GM12865 (cell line): ENCODE data around the gene MDH1.

Experiments used
- DNase-seq: peaks from one replicate; pipeline ENCODE4 v3.0.0; 2010; ENCODE audit warnings: low read depth
- H3K4me3 ChIP-seq: 2 replicates; pipeline ENCODE4 v1.5.1; 2011; ENCODE audit warnings: mild to moderate bottlenecking, low read depth, low read length, control low read depth
- TF ChIP-seq, protein P1 (sequence below): IDR thresholded peaks from 2 replicates; pipeline ENCODE4 v1.5.1; 2011; ENCODE audit warnings: low read length, control low read depth, low read depth, inconsistent platforms; ENCODE audit not compliant: insufficient read depth; ENCODE audit errors: missing control alignments

Gene MDH1

DNA sequence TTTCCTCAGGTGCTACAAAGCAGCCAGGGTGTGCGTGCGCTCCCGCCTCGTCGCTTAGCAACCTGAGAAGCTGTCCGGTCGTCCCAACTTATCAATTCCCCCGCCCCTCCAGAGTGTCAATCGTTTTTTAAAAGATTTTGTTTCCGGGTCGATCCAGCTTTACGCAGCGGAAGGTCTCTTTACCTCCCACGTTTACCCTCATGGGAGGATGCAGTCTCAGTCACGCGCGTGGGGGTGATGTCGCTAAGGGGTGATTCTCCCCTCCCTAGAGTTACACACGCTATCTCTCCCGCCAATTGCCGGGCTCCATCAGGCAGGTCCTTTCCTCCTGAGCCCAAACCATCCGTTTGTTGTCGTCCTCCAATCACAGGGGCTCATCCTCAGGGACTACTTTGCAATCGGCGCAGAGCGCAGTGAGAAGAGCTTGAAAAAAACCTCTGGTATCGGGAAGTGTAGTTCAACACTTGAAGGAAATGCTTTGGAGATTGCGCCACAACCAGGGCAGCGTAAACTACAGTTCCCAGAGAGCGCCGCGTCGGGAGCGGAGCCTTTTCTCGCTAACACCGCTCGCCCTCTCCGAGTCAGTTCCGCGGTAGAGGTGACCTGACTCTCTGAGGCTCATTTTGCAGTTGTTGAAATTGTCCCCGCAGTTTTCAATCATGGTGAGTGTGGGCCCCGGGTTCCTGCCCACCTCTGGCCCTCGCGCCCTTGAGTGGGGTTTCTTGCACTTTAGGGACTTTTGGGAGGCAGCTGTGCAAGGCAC lies at the start of gene MDH1, which contains the start of gene WDPCP:
Gene MDH1, plus strand, starts transcription at position 579 of the 763 bp plus-strand sequence. Its CDS starts 81 bp downstream, at position 660.
Gene WDPCP, minus strand, starts transcription at position 93 of the 763 bp plus-strand sequence. CDS start 206 bp downstream, outside the sequence.
- TF ChIP-seq, protein P1, sequence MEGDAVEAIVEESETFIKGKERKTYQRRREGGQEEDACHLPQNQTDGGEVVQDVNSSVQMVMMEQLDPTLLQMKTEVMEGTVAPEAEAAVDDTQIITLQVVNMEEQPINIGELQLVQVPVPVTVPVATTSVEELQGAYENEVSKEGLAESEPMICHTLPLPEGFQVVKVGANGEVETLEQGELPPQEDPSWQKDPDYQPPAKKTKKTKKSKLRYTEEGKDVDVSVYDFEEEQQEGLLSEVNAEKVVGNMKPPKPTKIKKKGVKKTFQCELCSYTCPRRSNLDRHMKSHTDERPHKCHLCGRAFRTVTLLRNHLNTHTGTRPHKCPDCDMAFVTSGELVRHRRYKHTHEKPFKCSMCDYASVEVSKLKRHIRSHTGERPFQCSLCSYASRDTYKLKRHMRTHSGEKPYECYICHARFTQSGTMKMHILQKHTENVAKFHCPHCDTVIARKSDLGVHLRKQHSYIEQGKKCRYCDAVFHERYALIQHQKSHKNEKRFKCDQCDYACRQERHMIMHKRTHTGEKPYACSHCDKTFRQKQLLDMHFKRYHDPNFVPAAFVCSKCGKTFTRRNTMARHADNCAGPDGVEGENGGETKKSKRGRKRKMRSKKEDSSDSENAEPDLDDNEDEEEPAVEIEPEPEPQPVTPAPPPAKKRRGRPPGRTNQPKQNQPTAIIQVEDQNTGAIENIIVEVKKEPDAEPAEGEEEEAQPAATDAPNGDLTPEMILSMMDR: no peak
- peak within 1 kb of the TSS; percentile 68 for H3K4me3 ChIP-seq
- DNase-seq: peak; percentile 99

DNA sequence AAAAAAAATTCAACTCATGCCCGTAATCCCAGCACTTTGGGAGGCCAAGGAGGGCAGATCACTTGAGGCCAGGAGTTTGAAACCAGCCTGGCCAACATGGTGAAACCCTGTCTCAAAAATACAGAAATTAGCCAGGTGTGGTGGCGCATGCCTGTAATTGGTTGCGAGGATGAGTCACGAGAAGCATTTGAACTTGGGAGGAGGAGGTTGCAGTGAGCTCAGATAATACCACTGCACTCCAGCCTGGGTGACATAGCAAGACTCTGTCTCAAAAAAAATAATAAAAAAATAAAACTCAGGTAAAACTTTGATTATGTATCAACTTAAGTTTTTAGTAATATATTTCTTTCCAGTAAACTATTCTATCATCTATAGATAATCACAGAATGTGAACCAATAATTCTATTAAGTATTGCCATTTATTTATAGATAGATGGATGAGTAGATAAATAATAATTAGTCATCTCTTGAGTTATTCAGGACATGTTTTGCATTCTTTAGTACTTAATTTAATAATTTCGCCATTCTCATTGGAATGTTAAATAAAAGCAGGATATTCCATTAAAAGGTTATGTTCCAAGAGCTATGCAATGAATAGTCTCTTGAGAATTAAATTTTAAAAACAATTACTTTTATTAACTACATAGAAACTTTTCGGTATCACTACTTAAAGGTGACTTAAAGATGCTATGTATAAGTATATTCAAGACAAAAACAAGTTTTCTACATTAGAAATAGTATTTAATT lies 49.2 kb upstream of the MDH1 start:
- H3K4me3 ChIP-seq: no peak overlapping the region
- TF ChIP-seq, protein P1: no peak
- no peak for DNase-seq

DNA sequence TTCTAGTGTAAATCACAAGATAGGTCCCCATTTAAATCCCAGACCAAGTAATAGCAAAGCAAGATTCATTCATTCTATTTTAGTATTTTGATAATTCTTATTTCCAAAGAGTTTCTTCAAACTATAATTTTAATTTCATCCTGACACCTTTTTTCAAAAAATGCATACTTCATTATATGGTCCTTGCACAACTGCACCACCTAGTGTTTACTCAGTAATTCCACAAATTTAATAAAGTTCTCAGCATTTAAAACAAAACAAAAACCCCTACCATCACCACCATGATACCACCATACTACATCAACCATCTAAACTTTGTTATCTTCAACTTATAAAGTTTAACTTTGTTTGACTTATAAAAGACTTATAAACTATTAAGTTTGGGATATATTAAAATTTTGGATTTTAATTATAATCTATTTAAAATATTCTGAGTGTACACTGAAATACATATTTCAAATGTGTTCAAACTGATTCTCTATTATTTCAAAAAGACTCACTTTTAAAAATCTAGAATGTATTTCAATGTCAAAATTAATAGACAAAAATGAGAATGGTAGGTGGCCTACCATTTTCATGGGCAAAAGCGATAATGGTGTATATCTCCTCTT lies 44.6 kb upstream of the MDH1 start:
- TF ChIP-seq, protein P1: peak; percentile 35
- no peak overlapping the region for H3K4me3 ChIP-seq
- DNase-seq: peak; percentile 17

DNA sequence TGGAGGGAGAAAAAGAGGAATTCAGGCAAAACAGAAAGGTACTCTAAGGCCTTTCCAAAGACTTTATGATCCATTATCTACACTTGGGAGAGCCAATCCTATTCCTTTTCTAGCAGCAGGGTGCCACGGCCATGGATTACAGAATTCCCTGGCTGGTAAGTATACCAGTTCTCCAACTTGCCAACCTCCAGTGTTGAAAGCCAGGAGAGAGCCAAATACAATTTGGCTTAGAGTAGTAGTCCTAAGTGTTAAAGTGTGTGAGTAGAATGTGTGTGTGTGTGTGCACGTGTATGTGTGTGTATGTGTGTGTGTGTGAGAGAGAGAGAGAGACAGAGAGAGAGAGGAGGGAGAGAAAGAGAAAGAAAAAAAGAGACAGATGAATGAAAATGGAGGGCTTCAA lies 43.7 kb upstream of the MDH1 start:
- no peak for DNase-seq

DNA sequence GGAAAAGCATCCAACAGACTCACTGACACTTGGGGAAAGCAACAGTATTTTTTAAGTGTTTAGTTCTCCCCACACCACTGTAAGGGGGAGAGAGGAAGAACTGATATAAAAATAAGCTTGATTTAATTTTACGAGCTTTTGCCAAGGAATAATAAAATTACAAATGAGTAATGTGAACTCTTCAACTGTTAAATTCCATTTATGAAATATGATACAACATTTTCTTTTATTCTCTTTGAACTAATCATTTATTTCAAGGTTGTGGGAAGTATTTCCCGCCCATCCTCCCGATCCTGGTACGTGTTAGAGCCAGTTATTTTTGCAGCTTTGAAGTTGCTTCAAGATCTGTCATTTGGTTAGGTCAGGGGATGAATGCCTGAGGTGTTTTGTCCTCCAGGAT lies 35.7 kb upstream of the MDH1 start:
- no peak overlapping the region for H3K4me3 ChIP-seq

More for the DNA sequence above, 43.7 kb upstream of the MDH1 start:
- TF ChIP-seq, protein P1: no peak
- H3K4me3 ChIP-seq: no peak overlapping the region

DNA sequence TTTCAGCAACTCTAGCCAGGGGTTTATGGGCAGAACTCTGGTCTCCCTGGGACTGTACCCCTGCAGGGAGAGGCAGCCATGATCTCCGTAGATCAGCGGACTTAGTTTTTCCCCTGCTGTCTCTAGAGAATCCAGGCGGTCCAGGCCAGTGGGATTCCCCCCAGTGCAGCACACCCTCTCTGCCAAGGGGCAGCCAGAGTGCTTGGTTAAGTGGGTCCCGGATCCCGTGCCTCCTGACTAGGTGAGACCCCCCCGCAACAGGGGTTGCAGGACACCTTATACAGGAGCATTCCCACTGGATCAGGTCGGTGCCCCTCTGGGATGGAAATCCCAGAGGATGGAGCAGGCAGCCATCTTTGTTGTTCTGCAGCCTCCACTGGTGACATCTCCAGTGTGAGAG lies 33.5 kb upstream of the MDH1 start:
- no peak for DNase-seq
- H3K4me3 ChIP-seq: no peak overlapping the region
- TF ChIP-seq, protein P1: no peak

More for the DNA sequence above, 35.7 kb upstream of the MDH1 start:
- DNase-seq: no peak
- TF ChIP-seq, protein P1: no peak
